HG02852 (cell line): ENCODE measurements around the gene SLC30A7.
A peak's percentile ranks its signal among the peaks of the same experiment; 100 is the strongest.
"Not testable (repeated sequence)": the region's sequence is repeated elsewhere in the genome, so short reads cannot be mapped to it uniquely, and the experiment has no call there.

Experiments
- ATAC-seq: cut with Tn5 transposase; IDR thresholded peaks from one replicate; pipeline ENCODE4 v1.9.1; 2021; ENCODE audit warnings: mild to moderate bottlenecking, moderate library complexity; ENCODE audit not compliant: unreplicated experiment

SLC30A7 gene, protein sequence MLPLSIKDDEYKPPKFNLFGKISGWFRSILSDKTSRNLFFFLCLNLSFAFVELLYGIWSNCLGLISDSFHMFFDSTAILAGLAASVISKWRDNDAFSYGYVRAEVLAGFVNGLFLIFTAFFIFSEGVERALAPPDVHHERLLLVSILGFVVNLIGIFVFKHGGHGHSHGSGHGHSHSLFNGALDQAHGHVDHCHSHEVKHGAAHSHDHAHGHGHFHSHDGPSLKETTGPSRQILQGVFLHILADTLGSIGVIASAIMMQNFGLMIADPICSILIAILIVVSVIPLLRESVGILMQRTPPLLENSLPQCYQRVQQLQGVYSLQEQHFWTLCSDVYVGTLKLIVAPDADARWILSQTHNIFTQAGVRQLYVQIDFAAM

DNA sequence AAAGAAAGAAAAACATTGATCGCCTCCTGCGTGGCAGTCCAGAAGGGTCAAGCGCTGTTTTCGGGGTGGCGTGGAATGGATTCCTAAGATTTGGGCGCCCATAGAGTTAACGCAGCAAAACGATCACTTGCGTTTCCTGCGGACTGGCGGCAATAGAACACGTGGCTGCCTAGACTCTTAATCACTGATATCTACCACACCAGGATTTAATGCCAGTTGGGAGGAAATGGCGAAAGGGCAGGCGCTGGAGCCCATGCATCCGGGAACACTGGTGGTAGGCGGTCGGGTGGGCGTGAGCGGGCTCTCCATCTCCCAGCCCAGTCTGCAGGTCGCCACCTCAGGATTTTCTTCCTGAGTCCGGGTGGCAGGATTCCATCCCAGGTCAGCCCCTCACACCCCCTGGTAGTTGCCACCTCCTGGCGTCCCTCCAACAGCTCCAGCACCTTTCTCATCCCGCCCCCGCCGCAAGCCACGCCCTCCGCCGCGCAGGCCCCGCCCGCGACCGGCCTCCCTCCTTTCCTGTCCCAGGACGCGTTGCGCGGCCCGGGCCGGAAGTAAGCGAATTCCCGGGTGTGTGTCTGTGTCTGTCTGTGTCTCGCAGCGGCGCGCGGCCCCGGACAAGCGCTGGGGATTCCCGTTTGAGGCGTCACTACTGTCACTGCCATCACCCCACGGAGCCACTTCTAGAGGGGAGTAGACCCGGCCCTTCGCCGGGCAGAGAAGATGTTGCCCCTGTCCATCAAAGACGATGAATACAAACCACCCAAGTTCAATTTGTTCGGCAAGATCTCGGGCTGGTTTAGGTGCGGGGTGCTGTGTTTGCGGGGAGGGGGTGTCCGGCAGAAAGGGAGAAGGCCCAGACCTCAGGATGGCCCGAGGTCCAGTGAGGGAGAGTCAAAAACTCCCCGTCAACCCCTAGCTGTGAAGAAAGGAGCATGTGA, at the start of gene SLC30A7:
Gene SLC30A7 (plus strand): TSS at position 551 of the 941 bp plus-strand sequence. CDS start 173 bp downstream, at position 724.
- peak; percentile 71 for ATAC-seq

DNA sequence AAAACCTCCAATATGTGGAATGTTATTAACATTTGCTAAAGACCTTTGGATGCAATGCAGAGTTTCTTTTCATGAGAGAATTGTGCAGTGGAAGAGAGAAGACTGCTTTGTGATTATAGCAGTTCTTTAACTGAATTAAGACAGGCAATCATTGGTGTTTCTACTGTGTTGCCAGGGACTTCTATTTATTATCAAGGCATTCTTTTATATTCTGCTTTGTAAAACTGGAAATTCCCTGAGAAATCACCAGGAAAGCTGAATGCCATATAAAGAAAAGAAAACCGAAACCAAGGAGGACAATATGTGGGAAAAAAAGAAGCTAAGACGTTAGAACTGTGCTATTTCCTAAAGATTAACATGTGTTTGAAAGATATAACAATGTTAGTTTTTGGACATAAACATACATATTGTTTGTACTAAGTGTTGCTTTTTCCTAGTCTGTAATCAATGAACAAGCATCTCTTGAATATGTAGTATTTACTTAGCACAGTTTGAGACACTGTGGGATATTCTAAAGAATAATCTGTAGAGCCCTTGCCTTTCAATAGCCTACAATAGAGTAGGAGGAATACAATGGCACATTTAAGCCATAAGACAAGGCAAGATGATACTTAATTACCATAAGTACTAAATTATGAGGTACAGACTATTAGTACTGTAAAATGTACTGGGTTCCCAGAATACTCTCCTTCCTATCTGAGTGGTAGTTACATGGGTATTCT, 48.4 kb upstream of the SLC30A7 start:
- no peak for ATAC-seq

DNA sequence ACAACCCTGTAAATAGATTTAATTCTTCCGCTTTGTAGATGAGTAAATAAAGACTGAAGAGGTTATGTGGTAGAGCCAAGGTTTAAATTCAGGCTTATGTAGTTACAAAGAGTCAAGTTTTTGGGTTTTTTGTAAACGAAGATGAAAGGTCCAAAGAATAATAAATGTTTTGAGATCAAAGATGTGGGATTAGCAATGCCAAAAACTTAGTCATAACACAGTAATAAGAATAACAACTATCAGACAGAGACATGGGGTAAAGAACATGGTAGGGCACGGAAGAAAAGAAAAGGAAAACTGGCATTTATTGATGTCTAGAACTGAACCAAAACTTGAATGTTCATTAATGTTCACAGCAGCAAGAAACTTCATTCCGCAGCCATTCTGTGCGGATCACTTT, 44.2 kb upstream of the SLC30A7 start:
- no peak for ATAC-seq

DNA sequence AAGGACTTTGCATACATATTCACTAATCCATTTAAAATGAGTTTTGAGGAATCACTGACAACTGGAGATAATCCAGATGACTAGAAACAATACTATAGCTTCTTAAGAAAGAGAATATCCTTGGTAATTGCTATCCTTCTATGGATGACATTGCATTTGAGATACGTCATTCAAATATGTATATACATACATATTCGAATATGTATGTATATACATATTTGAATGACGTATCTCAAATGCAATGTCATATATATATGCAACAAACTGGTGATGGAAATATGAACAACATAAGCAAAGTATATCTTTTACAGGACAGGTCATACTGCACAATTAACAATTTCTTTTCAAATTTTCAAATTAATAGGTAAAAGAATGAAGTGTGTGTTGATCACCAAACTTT, 42.9 kb upstream of the SLC30A7 start:
- no peak for ATAC-seq

DNA sequence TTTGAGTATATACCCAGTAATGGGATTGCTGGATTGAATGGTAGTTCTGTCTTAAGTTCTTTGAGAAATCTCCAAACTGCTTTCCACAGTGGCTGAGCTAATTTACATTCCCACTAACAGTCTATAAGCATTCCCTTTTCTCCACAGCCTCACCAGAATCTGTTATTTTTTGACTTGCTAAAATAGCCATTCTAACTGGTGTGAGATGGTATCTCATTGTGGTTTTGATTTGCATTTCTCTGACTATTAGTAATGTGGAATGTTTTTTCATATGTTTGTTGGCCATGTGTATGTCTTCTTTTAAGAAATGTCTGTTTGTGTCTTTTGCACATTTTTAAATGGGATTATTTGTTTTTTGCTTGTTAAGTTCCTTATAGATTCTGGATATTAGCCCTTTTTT, 40.8 kb upstream of the SLC30A7 start:
- ATAC-seq = not testable (repeated sequence)

DNA sequence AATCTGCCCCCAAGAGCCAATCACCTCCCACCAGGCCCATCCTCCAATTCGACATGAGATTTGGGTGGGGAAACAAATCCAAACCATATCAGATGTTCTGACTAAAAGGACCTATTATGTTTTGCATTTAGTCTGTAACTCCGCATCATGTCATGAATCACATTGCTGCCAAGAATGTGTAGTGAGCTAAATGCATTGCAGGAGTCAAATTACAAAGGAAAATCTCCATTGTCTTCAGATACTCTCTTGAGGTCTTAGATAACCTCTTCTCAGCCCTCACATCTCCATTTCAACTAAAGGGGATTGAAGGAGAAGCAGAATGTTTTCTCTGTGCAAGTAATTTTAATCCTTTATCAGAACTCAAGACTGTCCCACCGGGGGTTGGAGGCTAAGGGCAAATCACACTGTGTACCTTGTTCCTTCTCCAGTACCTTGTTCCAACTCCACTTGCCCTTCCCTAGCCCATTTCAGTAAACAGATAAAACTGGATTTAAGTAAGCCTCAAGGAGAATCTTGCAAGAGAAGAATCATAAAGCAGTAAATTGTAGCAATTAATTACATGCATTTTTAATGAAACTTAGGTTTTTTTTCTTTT, 35.4 kb upstream of the SLC30A7 start:
- ATAC-seq = no peak

DNA sequence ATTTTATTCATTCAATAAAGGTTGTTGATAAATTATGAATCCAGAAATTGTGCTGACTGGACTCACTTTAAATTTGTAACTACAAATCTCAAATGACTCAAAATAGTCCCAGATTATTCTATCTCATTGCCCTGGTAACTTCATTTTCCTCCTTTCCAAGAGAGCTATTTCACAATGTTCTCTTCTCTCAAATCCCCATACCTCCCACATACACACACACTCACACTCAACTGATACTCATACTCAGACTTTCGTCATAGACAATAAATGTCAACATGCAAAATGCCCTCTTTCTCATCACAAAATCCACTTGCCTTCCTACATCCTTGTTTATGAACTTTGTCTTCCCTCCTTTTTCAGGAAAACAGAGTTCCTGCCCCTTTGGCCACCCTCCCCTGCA, 34.5 kb upstream of the SLC30A7 start:
- no peak for ATAC-seq

DNA sequence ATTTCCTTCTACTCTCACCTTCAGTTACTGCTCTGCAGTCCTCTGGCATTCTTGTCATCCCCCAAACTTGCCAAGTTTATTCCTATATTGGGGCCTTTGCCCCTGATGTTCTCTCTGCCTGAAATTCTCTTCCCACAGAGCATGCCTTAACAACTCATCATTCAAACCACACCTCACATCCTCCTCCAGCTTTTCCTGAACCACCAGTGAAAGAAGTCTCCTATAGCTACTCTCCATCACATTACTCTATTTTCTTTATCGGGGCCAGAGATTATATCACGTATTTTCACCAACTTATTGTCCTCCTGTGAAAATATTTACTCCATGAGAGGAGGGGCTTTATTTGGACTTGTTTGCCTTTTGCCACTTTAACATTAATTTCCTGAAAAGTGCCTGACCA, 33.3 kb upstream of the SLC30A7 start:
- ATAC-seq = no peak

DNA sequence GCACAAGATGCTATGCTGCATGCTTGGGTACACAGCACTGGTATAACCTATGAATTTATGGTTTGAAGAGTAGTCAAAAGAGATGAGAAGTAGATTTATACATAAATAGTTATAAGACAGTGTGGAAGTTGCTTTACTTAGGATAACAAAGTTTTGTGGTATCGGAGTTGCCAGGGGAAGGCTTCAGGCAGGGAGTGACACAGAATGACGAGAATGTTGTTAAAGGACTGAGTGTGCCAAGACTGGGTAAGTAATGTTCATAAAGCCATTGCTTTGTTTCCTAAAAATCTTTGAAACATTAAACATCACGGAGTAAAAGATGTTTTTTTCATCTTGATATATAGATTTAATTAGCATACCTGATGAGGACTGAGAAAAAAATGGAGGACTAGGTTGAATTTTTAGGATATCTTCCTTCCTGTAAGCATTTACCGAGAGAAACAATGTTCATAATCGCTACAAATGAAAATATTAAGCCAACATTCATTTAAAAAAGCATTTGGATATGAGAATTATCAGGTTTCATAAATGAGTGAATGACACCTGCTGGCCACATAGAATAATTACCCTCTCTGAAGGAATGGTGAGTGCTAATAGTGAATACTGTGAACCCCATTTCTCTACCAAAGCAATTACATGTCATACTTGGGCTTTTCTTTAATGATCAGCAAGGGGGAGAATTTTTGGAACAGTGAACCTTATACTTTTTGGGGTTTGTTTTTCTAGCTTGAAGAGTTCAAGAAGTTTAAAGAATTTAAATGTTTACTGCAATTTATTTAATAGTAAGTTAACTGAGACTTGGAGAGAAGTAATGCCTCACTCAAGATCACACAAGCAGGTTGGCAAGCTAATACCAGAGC, 29.6 kb upstream of the SLC30A7 start:
- ATAC-seq = peak; percentile 67

DNA sequence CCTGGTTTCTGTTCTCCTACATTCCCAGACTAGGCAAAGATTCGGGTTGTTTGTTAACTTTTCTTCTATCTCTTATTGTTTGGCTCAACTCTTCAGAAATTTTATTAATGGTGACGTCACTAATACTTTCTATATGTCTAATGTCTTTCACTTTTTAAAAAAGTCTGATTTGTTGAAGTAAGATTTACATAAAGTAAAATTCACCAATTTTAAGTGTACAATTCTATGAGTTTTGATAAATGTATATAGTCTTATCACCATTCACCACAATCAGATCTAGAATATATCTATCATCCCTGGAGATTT, 29.0 kb upstream of the SLC30A7 start:
- ATAC-seq = no peak

DNA sequence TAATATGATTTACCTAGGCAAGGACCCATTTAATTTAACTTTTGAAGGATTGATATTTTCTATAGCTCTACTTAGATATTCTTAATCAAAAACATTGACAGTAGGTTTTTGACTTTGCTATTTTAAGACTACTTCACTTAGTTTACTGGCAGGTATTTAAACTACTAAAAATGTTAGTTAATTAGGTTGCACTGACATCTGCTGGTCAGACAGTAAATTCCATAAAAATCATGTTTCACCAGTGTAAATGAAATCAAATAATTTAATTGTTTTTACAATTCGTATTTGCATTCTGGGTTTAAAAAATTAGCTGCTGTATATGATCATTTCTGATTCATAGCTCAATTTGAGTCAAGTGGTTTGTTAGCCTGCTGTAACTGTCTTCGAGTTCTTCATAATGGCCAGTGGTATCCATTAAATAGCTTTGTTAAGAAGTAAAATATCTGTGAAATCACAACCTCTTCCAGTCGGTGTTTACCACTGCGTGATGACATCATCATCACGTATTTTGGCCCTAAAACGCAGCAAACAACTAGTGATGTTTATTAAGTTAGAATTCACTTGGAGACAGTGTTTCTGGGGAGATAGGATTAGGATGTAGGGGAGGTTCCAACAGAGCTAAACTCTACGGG, 27.4 kb upstream of the SLC30A7 start:
- ATAC-seq = no peak

DNA sequence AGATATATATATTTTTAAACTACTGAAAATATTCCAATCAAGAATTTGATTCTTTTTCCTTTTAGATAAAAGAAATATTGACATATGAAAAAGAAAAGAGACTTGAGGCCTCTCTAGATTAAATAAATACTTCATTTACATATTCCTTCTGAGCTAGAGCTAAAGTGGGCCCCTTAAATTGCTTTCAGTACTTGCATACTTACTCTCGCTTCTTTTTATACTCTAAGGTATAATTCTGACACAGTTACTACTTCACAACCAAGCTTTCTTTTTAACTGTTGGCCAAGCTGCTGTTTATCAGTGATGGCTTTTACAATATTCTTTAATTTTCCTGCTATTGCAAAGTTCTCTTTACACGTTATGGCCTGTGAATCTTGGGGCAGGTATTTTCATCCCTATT, 25.9 kb upstream of the SLC30A7 start:
- peak; percentile 61 for ATAC-seq

DNA sequence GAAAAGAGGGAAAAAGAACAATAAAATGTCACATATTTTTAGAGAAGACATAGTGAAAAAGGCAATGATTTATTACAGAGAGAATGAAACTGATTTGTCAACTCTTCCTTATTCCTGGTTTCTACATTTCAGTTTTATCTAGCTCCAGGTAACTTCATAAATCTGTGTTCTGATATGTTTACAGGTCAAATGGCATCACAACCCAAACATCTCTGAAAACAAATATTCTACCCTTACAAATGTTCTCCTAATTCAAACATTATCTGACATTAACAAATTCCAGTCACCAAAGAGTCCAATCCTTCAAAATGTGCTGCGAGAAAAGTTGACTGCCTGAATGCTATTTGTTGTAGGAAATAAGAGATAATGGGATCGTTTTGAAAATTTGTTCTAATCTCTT, 21.5 kb upstream of the SLC30A7 start:
- no peak for ATAC-seq

DNA sequence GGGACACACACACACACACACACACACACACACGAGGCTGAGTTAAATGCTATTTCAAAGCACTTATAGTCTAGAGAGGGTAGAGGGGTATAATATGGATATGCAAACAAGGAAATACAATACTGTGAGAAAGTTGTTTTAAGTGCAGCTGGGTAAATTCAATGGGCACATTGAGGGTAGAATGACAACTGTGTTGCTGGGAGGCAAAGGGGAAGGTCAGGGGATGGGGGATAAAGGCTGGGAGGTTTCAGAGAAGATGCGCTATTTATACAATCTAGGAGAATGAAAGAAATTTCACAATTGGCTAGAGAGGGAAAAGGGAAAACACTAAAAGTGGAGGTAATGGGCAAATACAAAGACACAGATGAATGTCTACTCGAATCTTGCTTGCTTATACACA, 20.7 kb upstream of the SLC30A7 start:
- ATAC-seq = no peak

DNA sequence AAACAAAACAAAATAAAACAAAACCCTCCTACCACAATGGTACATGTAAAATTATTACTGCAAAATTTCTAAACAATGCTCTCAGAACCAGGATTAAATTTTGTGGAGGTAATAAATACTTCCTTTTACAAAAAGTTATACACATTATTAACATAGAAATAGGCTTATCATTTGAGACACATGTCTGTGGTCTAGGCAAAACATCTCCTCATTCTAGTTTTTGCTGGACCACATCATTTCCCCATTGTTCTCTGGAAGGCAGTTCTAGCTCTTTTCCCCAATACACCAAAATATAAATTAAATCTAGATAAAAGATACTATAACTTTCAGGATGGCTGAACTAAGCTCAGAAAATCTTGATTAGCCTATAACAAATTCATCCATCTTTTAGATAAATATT, 19.6 kb upstream of the SLC30A7 start:
- no peak for ATAC-seq

DNA sequence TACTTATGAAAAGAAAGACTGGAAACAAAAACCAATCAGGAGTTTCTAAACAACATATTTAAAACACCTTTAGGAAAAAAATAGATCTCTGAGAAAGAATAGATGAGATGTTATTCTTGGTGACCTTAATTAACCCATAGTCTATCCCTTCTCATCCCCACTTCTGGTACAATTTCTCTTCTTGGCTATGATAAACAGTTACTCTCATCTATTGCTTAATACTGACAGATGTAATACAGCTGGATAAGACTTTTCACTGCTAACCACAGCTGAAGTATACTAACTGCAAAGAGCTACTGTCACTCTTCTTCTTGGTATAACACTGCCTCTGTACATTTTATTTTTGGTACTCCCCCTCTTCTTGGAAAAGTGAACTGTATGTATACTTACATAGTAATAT, 16.5 kb upstream of the SLC30A7 start:
- ATAC-seq = no peak

DNA sequence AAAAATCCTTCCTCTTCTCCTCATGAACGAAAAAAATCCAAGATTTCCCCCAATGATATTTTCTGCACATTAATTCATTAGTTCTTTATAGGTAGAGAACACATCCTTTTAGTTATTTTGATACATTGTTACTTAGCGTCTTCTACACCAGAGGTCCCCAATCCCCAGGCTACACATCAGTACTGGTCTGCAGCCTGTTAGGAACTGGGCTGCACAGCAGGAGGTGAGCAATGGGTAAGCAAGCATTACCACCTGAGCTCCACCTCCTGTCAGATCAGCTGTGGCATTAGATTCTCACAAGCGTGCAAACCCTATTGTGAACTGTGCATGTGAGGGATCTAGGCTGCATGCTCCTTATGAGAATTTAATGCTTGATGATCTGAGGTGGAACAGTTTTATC, 14.2 kb upstream of the SLC30A7 start:
- no peak for ATAC-seq

DNA sequence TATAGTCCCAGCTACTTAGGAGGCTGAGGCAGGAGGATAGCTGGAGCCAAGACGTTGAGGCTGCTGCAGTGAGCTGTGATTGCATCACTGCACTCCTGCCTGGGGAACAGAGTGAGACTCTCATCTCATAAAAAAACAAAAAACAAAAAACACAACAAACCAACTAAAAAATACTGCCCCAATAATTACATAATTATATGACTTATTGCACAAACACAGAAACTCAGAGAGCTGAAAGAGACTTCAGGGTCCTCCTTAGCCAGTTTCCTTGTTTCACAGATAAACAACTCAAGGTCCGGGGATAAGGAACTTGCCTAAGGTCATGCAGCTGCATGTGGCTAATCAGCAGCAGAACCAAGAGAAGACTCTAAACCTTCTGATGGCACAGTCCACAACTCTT, 13.2 kb upstream of the SLC30A7 start:
- ATAC-seq = no peak

DNA sequence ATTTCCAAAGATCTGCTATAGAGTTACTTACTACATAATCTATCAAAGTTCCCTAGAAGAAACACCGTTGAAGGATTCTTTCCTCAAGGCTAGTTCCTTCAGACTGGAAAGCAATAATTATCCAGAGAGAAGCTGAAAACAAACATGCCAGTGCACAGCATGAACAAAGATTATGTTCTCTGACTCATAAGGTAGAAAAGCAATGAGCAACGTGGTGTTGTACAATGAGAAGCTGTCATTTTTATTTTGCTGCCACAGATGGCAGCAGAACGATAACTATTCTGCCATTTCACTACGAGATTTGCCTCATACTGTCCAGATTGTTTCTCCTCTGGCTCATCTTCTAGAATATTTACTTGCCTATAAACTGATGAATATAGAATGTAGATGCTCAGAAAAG, 11.9 kb upstream of the SLC30A7 start:
- ATAC-seq = no peak

DNA sequence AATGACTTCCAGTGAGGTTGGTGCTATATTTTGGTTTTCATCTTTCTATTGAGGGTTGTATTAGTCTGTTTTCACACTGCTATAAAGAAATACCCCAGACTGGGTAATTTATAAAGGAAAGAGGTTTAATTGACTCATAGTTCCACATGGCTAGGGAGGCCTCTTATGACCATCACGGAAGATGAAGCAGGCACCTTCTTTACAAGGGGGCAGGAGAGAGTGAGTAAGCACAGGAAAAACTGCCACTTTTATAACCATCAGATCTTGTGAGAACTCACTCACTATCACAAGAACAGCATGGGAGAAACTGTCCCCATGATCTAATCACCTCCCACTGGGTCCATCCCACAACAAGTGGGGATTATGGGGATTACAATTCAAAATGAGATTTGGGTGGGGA, 6.9 kb upstream of the SLC30A7 start:
- ATAC-seq = not testable (repeated sequence)
